H9 (cell line): ENCODE results near the gene NCKAP5L. TPM values are rescaled to one million over a fixed set of nuclear protein-coding genes. Genes with fewer than 3 reads are reported as not detected.

Source experiments
- DNase-seq: peaks from one replicate; pipeline ENCODE4 v3.0.0-alpha.2; 2017
- H2AFZ ChIP-seq: one replicate; pipeline ENCODE4 v1.6.1; 2013; ENCODE audit warnings: mild to moderate bottlenecking, low read length, control low read depth, moderate library complexity
- H2AK5ac ChIP-seq: 2 replicates; pipeline ENCODE4 v1.6.1; 2013; ENCODE audit warnings: low read length, control low read depth, mixed read lengths; ENCODE audit not compliant: insufficient read length
- H2BK120ac ChIP-seq: one replicate; pipeline ENCODE4 v1.6.1; 2013; ENCODE audit warnings: low read depth, mild to moderate bottlenecking, low read length, control low read depth, inconsistent platforms; ENCODE audit not compliant: poor library complexity, severe bottlenecking
- H2BK12ac ChIP-seq: 2 replicates; pipeline ENCODE4 v1.6.1; 2013; ENCODE audit warnings: low read length, control low read depth, mixed read lengths, low read depth; ENCODE audit not compliant: insufficient read length
- H2BK15ac ChIP-seq: 2 replicates; pipeline ENCODE4 v1.6.1; 2013; ENCODE audit warnings: low read depth, low read length, control low read depth
- H2BK20ac ChIP-seq: one replicate; pipeline ENCODE4 v1.6.1; 2013; ENCODE audit warnings: low read depth, mild to moderate bottlenecking, low read length, control low read depth, inconsistent platforms; ENCODE audit not compliant: poor library complexity, severe bottlenecking
- H2BK5ac ChIP-seq: 2 replicates; pipeline ENCODE4 v1.6.1; 2013; ENCODE audit warnings: low read length, control low read depth, mixed read lengths; ENCODE audit not compliant: insufficient read length
- H3K14ac ChIP-seq: 2 replicates; pipeline ENCODE4 v1.6.1; 2013; ENCODE audit warnings: low read length, control low read depth; ENCODE audit not compliant: insufficient read depth
- H3K18ac ChIP-seq: 2 replicates; pipeline ENCODE4 v1.6.1; 2013; ENCODE audit warnings: low read depth, mild to moderate bottlenecking, mixed read lengths, low read length, control low read depth; ENCODE audit not compliant: insufficient read length
- H3K23ac ChIP-seq: 2 replicates; pipeline ENCODE4 v1.6.1; 2013; ENCODE audit warnings: low read length, control low read depth, mixed read lengths, low read depth; ENCODE audit not compliant: insufficient read length
- H3K23me2 ChIP-seq: 2 replicates; pipeline ENCODE4 v1.6.1; 2013; ENCODE audit warnings: low read depth, mild to moderate bottlenecking, mixed read lengths, low read length, control low read depth; ENCODE audit not compliant: insufficient read length, poor library complexity, severe bottlenecking
- H3K27ac ChIP-seq: 2 replicates; pipeline ENCODE4 v1.5.1; 2013; ENCODE audit warnings: low read length, control low read depth, mixed read lengths, low read depth; ENCODE audit not compliant: insufficient read length
- H3K27me3 ChIP-seq: 2 replicates; pipeline ENCODE4 v1.6.1; 2013; ENCODE audit warnings: low read length, control low read depth, inconsistent platforms; ENCODE audit not compliant: insufficient read depth
- H3K4ac ChIP-seq: 2 replicates; pipeline ENCODE4 v1.6.1; 2013; ENCODE audit warnings: low read depth, mild to moderate bottlenecking, control low read depth, inconsistent platforms, low read length, moderate library complexity
- H3K4me1 ChIP-seq: 2 replicates; pipeline ENCODE4 v1.6.1; 2013; ENCODE audit warnings: low read length, control low read depth, inconsistent platforms; ENCODE audit not compliant: insufficient read depth
- H3K4me2 ChIP-seq: 2 replicates; pipeline ENCODE4 v1.6.1; 2013; ENCODE audit warnings: low read length, control low read depth, mixed read lengths; ENCODE audit not compliant: insufficient read length, insufficient read depth
- H3K56ac ChIP-seq: 2 replicates; pipeline ENCODE4 v1.6.1; 2013; ENCODE audit warnings: low read depth, mild to moderate bottlenecking, mixed read lengths, low read length, control low read depth; ENCODE audit not compliant: insufficient read length
- H3K79me1 ChIP-seq: 2 replicates; pipeline ENCODE4 v1.6.1; 2013; ENCODE audit warnings: low read depth, mild to moderate bottlenecking, moderate library complexity, low read length, control low read depth, inconsistent platforms; ENCODE audit not compliant: insufficient read depth, poor library complexity, severe bottlenecking
- H3K79me2 ChIP-seq: 2 replicates; pipeline ENCODE4 v1.6.1; 2013; ENCODE audit warnings: low read length, control low read depth, inconsistent platforms; ENCODE audit not compliant: insufficient read depth
- H3K9ac ChIP-seq: 2 replicates; pipeline ENCODE4 v1.6.1; 2013; ENCODE audit warnings: low read length, control low read depth, mixed read lengths; ENCODE audit not compliant: insufficient read length; ENCODE audit errors: extremely low read depth
- H3K9me3 ChIP-seq: one replicate; pipeline ENCODE4 v1.6.1; 2013; ENCODE audit warnings: low read depth, low read length, inconsistent platforms; ENCODE audit not compliant: control insufficient read depth
- H3T11ph ChIP-seq: one replicate; pipeline ENCODE4 v1.6.1; 2013; ENCODE audit warnings: mild to moderate bottlenecking, low read length, control low read depth, inconsistent platforms
- H4K20me1 ChIP-seq: one replicate; pipeline ENCODE4 v1.6.1; 2013; ENCODE audit not compliant: control insufficient read depth, insufficient read length, insufficient read depth
- H4K5ac ChIP-seq: 2 replicates; pipeline ENCODE4 v1.6.1; 2013; ENCODE audit warnings: low read depth, mild to moderate bottlenecking, mixed read lengths, low read length, control low read depth; ENCODE audit not compliant: insufficient read length
- H4K8ac ChIP-seq: replicated peaks from 2 replicates; pipeline ENCODE4 v1.6.1; 2013; ENCODE audit warnings: low read length, control low read depth, mixed read lengths, low read depth; ENCODE audit not compliant: insufficient read length
- H4K91ac ChIP-seq: 2 replicates; pipeline ENCODE4 v1.6.1; 2013; ENCODE audit warnings: low read depth, mild to moderate bottlenecking, moderate library complexity, mixed read lengths, low read length, control low read depth; ENCODE audit not compliant: insufficient read length
- H3K27ac Mint-ChIP-seq, 3 experiments: 2 replicates in 2 of 3; 3 replicates in 1 of 3; pipeline ENCODE4 v1.8.0; 2020 to 2021; ENCODE audit warnings: mixed read lengths in 3 of 3, mild to moderate bottlenecking in 1 of 3, moderate library complexity in 1 of 3
- H3K27me3 Mint-ChIP-seq: 2 replicates; pipeline ENCODE4 v1.8.0; 2021; ENCODE audit warnings: low read depth, mild to moderate bottlenecking, moderate library complexity, mixed read lengths
- H3K36me3 Mint-ChIP-seq, 3 experiments: 2 replicates in 2 of 3; 3 replicates in 1 of 3; pipeline ENCODE4 v1.8.0; 2020 to 2021; ENCODE audit warnings: low read depth in 3 of 3, mixed read lengths in 3 of 3; ENCODE audit not compliant: insufficient read depth in 1 of 3
- H3K4me1 Mint-ChIP-seq, 2 experiments: 2 replicates each; pipeline ENCODE4 v1.8.0; 2020; ENCODE audit warnings: mixed read lengths in 2 of 2
- H3K4me3 Mint-ChIP-seq, 2 experiments: 2 replicates in 1 of 2; 3 replicates in 1 of 2; pipeline ENCODE4 v1.8.0; 2020 to 2021; ENCODE audit warnings: mild to moderate bottlenecking in 2 of 2, mixed read lengths in 2 of 2, moderate library complexity in 1 of 2
- H3K9me3 Mint-ChIP-seq, 2 experiments: 2 replicates in 1 of 2; 3 replicates in 1 of 2; pipeline ENCODE4 v1.8.0; 2020; ENCODE audit warnings: mild to moderate bottlenecking in 2 of 2, mixed read lengths in 2 of 2, moderate library complexity in 1 of 2
- WGBS: extraction: QIAGEN DNeasy Blood & Tissue Kit; methylation state at CpG from one replicate; pipeline ENCODE4 v1.1.7; 2013; ENCODE audit warnings: missing lambda C conversion rate, low lambda C conversion rate, mixed read lengths; ENCODE audit not compliant: insufficient read length; ENCODE audit errors: extremely low coverage; 5-methylcytosine and 5-hydroxymethylcytosine counted together
- total RNA-seq: library from RNA; stranded (reverse); gene quantifications from 2 replicates; pipeline ENCODE4 v1.2.1, GENCODE V29; 2021
- TF ChIP-seq, protein P1 (sequence below): fragments of 200-600 bp; sonication (generic); conservative IDR thresholded peaks from 3 replicates; pipeline ENCODE4 v1.8.0; 2021; ENCODE audit warnings: antibody characterized with exemption, mild to moderate bottlenecking

NCKAP5L gene
- total RNA-seq, 1 experiment from 2014 or later: 27.7 TPM

DNA sequence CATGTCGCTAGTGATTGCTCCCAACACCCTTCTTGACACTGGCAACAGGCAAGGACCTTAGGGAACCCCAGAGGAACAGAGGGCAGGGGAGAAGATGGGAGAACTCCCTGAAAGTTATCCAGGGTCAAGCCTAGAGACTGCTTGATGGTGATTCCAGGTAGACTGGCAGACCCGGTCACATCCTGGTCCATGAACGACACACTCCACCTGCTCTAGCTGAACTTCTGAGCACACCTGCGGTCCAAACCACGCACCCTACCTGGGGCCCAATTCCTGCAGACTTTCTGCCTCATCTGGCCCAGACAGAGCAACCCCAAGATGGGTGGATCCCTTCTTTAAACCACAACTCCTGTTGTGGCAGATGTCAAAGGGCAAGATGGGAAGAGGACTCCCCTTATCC lies 34.2 kb downstream of the NCKAP5L start:
- Histone ChIP-seq H2BK20ac (no peak overlapping the region), H3K27ac (no peak overlapping the region), H4K91ac (no peak overlapping the region), H3T11ph (no peak overlapping the region), H4K5ac (no peak overlapping the region), H3K23me2 (no peaks in the 10 kb centered on the region), H3K4ac (no peak overlapping the region), H2BK15ac (no peak overlapping the region), H4K20me1 (no peaks in the 10 kb centered on the region), H2BK5ac (no peak overlapping the region), H3K79me1 (no peaks in the 10 kb centered on the region), H3K23ac (no peak overlapping the region), H2AK5ac (no peak overlapping the region), H3K4me1 (no peaks in the 10 kb centered on the region; the same call in 1 of the 2 replicates), H3K27me3 (no peaks in the 10 kb centered on the region), H3K18ac (no peak overlapping the region), H3K56ac (no peak overlapping the region), H3K9ac (no peak overlapping the region), H4K8ac (no peak overlapping the region), H3K9me3 (no peaks in the 10 kb centered on the region), H3K14ac (no peak overlapping the region; the same call in 1 of the 2 replicates), H2AFZ (no peak overlapping the region), H2BK120ac (no peak overlapping the region), H3K4me2 (no peak overlapping the region), H2BK12ac (no peak overlapping the region), H3K79me2 (no peaks in the 10 kb centered on the region)
- WGBS: no CpG with 5 or more reads among the region's 5 CpGs
- H3K9me3 Mint-ChIP-seq: no peaks in the 10 kb centered on the region
- no peak for DNase-seq
- peaks cover 5 to 11% of the 10 kb centered on the region in 2 experiments for H3K4me1 Mint-ChIP-seq
- TF ChIP-seq, protein P1, sequence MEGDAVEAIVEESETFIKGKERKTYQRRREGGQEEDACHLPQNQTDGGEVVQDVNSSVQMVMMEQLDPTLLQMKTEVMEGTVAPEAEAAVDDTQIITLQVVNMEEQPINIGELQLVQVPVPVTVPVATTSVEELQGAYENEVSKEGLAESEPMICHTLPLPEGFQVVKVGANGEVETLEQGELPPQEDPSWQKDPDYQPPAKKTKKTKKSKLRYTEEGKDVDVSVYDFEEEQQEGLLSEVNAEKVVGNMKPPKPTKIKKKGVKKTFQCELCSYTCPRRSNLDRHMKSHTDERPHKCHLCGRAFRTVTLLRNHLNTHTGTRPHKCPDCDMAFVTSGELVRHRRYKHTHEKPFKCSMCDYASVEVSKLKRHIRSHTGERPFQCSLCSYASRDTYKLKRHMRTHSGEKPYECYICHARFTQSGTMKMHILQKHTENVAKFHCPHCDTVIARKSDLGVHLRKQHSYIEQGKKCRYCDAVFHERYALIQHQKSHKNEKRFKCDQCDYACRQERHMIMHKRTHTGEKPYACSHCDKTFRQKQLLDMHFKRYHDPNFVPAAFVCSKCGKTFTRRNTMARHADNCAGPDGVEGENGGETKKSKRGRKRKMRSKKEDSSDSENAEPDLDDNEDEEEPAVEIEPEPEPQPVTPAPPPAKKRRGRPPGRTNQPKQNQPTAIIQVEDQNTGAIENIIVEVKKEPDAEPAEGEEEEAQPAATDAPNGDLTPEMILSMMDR: no peak
- no peaks in the 10 kb centered on the region for H3K27me3 Mint-ChIP-seq
- H3K27ac Mint-ChIP-seq: no peak overlapping the region; a peak in 1 of 7 replicates
- no peak overlapping the region for H3K4me3 Mint-ChIP-seq
- peaks cover 0 to 17% (median 6%) of the 10 kb centered on the region in 3 experiments; a peak in 6 of 7 replicates for H3K36me3 Mint-ChIP-seq
